COR-L47 (cell line): ENCODE measurements around the gene MESD.
A peak's percentile ranks its signal among the peaks of the same experiment; 100 is the strongest.

ENCODE experiments used
- DNase-seq: peaks from one replicate; lab custom pipeline; 2025; lab: John Stamatoyannopoulos, UW

The MESD gene

DNA sequence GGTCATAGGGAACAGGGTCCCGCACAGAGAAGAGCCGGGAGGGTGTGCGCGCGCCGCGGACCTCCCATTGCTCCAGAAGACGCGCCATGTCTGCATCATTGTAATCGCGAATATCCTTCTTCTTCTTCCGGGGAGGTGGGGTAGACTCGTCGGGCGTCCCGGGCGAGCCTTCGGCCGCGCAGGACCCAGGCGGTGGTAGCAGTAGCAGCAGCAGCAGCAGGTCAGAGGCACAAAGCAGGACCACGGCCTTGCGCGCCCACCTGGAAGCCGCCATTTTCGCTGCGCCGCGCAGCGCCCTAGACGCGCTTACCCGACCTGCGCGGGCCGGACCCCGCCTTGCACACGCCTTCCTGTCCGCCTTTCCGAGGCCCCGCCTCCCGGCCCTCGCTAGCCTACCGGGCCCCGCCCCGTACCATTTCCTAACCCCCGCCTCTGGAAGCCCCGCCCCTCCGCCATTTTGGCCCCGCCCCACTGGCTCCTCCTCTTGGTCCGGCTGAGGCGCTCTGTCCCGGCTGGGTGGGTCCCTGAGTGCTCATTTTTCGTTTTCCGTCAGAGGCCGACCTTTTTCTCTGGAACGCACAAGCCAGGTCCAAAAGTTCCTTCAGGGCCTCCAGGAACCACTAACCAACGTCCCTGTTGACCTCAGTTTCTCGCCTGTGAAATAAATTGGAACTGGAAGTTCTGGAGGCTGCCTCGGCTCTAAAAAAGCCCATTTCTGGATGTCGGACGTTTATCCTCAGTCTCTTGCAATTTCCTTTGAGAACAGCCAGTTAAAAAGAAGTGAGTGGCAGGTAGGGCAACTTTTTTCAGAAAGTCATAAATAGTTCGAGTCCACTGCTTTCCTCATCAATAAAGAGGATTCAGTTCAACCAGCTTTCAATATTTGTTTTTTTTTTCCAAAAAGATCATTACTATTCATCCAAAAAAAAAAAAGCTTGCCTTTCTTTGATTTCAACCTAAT is at the start of gene MESD:
MESD (minus strand) TSS at position 302 of the 961 bp plus-strand sequence; CDS start at position 274, 28 bp downstream.
- peak; percentile 95 for DNase-seq

DNA sequence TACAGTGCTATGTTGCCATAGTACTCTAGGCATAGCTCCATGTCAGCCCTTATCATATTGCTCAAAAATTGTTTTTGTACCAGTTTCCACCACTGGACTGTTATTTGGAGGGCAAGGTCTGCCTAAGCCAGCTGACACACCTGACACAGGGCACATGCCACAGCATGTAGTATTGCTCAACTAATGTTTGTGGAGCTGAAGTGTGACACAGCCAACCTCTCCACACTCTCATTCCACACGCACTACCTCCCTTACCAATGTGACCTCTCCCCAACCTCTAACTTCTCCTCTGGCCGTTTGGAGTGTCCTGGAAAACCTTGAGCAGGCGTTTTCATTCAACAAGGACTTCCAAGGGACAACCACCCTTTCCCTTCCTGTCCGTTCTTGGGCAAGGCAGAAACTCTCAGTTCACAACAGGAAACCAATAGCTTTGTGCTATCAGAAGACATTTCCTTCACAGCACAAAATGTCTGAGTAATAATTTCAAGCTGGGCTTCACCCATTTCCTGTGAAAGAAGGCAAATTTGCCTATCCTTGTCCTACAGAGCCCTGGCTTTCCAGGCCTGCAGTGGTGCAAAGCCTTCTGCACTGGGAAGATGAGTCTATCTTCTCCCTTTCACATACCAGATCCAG is 49.5 kb upstream of the MESD start:
- DNase-seq: no peak

DNA sequence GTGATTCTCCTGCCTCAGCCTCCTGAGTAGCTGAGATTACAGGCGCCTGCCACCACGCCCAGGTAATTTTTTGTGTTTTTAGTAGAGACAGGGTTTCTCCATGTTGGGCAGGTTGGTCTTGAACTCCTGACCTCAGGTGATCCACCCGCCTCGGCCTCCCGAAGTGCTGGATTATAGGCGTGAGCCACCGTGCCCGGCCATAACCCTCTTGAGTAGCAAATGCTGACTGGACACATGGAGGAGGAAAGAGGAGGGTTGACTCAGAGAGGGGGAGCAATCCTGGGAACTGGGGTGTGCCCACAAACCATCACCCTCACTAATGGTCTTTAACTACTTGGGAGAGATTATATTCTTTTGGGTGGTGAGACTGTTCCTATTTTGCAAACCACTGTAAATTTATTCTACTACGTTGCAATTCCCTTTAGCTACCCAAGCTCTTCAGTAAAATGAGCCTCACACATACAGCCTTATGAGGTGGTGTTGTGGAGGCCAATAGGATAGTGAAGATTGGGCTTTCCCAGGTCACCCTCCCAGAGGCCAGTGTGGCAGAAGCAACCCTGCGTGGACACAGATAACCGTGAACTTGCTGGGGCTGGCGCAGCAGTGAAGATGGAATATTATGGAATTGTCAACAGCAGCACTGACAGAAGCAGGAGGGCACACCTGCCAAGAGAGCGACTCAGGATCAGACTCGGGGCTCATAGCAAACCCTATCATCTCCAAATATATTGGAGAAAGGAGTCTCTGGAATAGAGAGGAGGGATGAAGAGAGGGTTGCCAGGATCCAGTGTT is 48.5 kb upstream of the MESD start:
- no peak for DNase-seq

DNA sequence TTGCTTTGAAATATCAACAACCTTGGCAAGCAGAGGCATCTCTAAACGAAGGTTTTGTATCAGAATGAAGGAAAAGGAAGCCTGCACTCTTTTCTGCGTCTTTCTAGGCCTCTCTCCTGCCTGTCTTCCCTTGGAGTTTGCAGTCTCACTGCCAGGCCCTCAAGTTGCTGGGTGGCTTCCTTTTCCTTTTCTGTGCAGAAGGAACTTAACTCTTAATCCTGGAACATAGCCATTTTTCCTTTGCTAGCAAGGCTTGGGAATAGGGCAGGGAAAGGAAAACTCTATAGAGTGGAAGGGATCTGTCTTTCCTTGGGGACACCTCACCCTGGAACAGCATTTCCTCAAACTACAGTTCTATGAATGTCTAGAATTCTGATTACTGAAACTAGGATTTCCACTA is 43.9 kb upstream of the MESD start:
- DNase-seq: no peak

DNA sequence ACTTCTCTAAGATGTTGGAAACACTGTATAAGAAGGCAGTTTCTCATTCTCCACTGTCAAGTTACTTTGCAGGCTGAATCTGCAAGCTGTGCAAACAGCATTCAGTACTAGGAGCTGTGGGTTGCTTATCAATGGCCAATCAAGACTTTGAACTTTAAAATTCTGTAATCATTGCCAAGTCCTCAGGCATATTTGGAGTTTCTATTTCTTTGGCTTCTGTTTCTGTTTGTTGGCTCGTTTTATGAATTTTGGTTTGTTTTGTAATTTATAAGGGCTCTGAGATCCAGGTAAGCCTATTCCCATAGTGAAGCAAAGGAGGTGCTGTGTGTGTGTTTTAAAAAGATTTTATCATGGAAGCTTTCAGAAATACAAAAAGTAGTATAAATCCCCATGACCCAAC is 43.2 kb upstream of the MESD start:
- DNase-seq: no peak

DNA sequence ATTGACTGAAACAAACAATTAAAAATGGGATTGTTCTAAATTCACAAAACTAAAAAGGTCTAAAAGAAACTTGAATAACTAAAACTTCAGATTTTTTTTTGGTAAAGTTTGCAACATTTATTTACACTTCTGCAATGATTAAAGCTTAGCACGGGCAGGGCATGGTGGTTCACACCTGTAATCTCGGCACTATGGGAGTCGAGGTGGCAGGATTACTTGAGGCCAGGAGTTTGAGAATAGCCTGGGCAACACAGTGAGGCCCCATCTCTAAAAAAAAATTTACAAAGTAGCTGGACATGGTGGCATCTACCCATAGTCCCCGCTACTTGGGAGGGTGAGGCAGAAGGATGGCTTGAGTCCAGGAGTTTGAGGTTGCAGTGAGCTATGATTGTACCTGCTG is 42.7 kb upstream of the MESD start:
- DNase-seq: no peak

DNA sequence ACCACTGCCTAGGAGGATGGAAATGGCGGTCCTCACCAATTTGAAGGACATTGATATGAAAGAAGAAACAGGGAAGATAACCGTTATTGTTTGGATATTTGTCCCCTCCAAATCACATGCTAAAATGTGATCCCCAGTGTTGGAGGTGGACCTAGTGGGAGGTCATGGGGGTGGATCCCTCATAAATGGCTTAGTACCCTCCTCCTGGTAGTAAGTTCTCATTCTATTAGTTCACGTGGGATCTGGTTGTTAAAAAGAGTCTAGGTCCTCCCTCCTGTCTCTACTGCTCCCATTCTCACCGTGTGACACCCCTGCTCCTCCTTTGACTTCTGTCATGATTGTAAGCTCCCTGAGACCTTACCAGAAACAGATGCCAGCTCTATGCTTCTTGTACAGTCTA is 41.6 kb upstream of the MESD start:
- no peak for DNase-seq

DNA sequence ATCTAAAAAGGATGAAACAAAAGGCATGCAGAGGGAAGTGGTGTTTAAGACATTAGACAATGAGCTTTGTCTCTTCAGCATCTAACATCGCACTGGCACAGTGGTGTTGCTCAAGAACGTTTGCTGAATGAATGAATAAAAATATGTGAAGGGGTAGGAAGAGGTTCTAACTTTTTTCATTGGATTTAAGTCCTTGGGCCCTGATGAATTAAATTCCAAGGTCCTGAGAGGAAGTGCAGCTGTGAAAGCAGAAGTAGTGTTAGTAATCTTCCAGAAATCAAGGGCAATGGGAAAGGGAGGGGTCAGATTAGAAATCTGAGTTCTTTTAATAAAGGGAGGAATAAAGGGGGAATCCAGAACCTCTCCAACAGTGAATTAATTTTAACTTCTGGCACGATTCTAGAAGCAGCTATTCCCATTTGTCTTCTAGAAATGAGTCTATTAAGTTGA is 40.7 kb upstream of the MESD start:
- DNase-seq: no peak

DNA sequence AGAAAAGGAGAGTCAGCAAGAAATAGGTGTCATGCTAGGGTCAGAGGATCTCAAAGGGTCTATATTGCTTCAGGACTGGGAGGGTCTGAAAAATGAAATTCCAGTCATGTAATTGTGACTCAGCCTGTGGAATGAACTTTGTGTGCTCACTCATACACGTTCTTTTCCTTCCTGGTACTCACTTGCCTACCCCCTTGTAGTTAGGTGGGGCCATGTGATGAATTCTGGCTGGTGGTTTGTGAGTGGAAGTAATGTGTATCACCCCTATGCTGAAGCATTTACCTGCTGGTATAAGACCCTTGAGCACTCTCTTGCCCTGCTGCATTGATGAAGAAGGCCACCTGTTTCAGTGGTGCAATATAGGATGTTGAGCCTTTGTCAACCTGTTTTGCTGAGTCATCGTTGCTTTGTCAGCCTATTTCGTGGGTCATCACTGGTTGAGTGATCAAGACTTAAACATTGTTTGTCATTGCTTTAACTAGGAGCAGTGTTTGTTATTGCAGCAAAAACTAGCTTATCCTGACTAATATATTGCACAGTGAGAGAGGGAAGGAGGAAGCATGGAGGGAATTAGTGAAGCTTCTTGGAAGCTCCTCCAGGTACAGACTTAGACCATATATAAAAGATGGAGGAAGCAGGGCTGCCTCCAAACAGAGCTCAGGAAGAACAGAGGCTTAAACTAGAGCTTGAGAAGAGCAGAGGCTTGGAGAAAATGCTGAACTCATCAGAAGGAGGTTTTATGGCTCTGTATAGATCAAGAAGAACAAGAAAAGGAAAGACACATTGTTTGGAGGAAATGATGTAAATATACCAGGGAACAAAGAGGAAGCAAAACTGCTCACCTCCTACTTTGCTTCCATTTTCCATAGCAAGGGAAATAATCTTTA is 40.0 kb upstream of the MESD start:
- DNase-seq: no peak

DNA sequence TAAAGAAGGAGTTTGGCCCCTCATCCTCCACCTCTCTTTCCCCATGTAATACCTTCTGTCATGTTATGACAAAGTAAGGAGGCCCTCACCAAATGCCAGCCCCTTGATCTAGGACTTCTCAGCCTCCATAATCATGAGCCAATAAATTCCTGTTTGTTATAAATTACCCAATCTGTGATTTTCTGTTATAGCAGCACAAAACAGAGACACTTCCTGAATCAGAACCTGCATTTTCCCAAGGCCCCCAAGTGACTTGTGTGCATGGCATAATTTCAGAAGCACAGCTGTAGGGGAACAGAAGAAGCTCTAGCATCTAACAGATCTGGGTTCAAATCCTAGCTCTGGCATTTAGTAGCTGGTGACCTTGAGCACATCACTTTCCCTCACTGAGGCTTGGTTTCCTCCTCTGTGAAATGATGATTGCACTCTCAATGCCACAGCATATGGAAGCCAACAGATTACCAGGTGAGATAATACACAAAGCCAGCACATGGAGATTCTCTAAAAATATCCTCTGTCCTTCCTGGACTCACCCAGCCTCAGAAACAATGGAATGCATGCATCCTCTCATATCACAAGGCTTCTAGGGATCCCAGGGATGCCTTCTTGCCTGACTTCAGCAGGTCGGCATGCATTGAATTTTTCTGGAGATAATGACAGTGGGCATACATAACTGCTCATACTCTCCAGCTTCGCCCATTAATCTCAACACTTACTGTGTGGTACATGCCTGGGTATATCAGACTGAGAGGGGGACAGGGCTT is 37.4 kb upstream of the MESD start:
- DNase-seq: no peak

DNA sequence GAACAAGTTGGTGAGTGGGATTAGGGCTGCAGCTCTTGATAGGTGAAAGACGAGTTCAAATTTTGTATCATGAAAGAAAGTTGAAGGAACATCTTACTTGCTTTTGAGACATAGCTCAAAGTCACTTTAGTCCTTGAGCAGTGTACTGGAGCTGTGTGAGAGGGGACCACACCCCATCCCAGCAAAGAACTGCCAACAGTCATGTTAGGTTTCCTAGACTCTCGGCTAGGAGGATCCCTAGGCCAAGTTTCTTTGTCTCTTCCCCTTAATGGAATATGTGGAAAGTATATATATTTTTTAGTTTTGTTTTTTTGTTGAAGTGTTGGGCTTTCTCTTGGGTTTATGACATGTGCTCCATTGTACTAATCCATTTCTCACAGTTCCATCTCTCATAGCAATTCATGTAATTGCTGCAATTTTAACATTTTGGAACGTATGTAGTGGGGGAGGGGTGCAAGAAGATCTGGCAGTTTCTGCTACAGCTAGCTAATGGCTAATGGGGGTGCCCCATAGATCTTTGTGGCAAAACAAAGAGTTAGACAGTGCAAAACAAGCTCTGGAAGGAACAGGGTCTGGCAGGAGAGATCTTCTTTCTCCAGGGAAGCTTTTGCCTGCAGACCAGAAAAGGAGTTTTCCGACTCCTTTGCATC is 36.2 kb upstream of the MESD start:
- no peak for DNase-seq

DNA sequence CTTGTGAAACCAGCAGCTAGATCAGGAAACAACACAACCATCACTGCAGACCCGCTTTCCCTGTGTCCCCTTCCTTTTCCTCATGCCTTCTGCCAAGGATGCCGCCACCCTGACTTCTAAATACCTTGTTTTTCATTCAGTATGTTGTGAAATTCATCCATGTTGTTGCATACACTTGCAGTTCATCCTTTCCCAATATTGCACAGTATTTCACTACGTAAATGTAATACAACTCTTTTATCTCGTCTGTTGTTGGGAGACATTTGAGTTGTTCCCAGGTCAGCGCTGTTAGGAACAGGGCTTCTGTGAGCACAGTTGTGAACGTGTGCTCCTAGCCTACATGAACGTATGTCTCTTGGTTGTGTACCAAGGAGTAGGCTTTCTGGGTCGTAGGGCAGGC is 35.3 kb upstream of the MESD start:
- DNase-seq: no peak

DNA sequence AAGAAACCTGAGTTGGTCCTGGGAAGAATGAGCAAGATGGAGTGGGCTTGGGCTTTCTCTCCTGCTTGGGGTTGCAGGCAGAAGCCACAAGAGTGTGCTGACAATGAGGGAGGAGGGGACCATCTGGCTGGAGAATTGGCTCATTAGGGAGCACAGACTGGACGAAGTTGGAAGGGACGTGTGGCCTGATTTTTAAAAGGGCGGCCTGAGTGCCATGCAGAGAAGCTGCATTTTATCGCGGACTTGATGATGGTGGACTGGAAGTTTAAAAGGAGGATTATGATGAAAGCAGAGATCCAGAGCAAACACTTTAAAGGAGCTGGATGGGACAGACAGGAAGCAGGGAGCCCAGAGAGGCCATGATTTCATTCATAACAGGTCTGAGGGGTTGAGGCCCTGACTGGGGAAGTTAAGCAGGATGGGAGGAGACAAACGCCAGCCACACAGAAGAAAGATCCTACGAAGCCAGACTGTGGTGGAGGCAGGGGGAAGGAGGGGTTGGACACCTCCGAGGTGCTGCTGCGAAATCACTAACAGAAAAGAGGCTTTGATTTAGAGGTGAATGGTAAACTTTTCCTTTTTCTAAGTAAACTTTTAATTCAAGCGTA is 34.8 kb upstream of the MESD start:
- no peak for DNase-seq

DNA sequence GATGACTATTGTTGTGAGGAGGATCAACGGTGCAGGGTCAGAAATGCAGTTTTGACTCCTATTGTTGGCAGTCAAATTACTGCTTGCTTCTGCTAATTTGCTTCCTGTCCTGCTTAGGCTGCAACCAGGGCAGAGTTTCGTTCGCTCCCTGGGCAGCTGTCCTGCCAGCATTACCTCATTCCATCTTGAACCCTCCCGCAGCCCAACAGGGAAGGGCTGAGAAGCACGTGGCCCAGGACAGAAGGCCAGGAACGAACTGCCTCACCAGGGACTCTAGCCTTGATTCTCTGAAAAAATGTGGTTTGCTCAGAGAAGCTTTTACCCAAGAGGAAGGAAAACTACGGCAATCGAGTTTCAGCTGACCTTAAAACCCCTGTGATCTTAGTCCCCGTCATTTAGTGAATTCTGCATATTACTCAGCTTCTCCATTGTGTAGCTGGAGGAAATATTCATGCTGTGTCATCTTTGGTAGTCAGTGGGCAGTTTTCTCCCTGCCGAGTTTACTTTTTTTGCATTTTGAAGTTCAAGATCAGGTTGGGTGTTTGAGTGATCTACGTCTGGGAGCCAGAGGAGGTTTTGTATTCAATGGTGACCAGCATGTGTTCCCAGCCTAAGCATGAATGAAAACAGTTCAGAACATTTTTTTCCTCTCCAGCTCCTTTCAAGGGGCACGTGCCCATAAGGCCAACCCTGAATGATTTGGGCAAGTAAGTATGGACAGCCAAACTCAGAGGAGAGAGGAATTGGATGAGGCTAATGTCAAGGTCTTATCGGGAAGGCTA is 34.1 kb upstream of the MESD start:
- DNase-seq: no peak

DNA sequence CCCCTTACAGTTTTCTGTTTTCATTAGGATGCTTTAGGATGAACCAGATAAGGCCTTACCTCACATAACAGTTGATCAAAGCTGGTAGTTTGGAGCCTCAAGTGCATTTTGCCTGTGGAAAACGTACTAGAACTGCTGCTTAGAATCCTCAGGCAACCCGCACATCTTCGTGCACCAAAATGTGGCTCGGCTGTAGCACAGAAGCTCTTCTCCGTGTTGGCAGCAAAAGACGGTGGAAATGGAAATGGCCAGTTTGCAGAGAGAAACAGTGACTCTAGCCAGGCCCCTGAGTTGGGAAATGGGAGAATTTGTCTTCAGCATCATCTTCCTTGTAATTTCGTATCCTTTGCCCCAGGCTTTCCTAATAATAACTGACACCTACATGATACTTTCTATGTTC is 31.7 kb upstream of the MESD start:
- DNase-seq: no peak

DNA sequence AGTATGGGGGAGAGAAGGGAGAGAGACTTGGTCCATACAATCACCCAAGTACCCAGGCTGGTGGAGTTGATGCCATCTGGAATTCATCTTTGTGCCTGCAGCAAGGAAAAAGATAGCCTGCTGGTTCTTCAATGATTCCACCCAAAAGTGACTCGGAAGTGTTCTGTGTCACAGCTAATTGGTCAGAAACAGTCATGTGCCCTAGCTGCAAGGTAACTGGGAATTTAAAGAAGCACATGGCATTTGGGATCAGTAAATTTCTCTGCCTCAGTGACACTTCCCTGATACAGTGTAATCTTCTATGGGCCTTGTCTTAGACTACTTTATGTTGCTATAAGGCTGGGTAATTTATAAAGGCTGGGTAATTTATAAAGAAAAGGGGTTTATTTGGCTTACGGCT is 28.6 kb upstream of the MESD start:
- no peak for DNase-seq

DNA sequence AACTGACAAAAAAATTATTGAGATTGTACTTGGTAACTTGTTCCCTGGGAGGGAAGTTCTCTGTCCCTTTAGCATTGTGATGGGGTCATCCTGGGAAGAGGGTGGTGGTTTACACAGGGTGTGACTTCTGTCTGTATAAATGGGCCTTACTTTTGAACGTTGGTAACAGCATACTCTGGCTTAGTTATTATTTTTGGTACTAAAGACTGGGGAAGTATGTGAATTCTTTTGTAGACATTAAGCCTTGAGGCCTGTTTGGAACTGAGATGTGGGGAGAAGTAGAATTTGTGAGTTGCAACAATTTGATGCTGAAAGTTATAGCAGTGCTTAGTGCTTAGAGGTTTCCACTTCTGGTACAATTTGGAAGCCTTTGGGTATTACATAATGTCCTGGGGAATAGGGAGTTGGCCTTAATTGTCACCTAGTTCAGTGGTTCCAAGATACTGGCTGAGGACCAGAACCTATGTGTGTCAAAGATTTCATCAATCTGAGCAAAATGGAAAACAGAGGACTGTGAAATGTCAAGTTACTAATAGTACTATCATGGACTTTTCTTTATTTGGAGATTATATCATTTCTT is 27.0 kb upstream of the MESD start:
- no peak for DNase-seq

DNA sequence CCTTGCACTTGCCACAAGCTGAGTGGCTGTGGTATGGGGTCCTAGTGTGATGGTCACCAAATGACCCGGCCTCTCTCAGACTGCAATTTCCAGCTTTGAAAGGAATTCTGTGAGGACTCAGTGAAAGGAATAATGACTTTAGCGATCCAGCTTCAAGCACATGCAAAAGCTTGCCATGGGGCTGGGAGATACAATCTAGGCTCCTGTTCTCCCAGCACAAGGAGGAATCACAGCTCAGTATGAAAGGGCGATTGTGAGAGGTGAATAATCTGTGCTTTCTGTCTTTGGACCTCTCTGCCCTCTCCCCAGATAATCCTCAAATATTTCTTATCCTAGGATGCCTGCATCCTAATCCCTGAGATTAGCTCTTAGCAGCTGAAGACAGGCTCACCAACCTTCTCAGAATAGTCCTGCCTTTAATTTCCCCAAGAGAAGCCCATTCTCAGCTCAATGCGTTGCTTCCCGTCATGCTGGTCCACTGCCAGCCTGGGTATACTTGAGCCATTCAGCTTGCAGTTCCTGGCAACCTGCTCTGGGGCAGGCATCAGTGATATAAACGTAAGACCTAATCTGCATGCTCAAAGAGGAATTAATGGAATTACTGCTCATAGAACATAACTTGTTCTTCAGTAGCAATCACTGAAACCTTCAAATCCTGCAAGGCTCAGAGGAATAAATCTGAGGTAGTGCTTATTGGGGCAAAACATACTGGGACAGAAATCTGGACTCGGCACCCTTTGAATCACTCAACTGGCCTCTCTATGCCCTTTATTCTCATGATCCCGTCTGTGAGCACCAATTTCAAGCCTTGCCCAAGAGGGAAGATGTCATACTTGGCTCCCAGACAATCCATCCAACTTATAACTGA is 26.2 kb upstream of the MESD start:
- no peak for DNase-seq
